ENCODE results near the gene GRIK1.

GRCh38 chr21:29821230-29821629 is 118.6 kb downstream of the GRIK1 start:
- TF ChIP-seq, protein P1, sequence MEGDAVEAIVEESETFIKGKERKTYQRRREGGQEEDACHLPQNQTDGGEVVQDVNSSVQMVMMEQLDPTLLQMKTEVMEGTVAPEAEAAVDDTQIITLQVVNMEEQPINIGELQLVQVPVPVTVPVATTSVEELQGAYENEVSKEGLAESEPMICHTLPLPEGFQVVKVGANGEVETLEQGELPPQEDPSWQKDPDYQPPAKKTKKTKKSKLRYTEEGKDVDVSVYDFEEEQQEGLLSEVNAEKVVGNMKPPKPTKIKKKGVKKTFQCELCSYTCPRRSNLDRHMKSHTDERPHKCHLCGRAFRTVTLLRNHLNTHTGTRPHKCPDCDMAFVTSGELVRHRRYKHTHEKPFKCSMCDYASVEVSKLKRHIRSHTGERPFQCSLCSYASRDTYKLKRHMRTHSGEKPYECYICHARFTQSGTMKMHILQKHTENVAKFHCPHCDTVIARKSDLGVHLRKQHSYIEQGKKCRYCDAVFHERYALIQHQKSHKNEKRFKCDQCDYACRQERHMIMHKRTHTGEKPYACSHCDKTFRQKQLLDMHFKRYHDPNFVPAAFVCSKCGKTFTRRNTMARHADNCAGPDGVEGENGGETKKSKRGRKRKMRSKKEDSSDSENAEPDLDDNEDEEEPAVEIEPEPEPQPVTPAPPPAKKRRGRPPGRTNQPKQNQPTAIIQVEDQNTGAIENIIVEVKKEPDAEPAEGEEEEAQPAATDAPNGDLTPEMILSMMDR (IDR thresholded peaks at IDR 0.05): no peak
- no peak for TF ChIP-seq POLR2A (IDR thresholded peaks at IDR 0.05)
